GM19467 (cell line): Measurements from ENCODE around the gene EMC8.

ENCODE experiments used
- ATAC-seq: cut with Tn5 transposase; IDR thresholded peaks from one replicate; pipeline ENCODE4 v1.9.1; 2021; ENCODE audit warnings: mild to moderate bottlenecking, moderate library complexity; ENCODE audit not compliant: unreplicated experiment

The EMC8 gene

GRCh38 chr16:85788819-85789218 is 10.5 kb downstream of the EMC8 start:
- ATAC-seq, result no peak

GRCh38 chr16:85785927-85786326 is 13.4 kb downstream of the EMC8 start:
- ATAC-seq, result no peak

GRCh38 chr16:85784813-85785212 is 14.5 kb downstream of the EMC8 start:
- ATAC-seq, result no peak

GRCh38 chr16:85783441-85783840 is 15.9 kb downstream of the EMC8 start:
- no peak for ATAC-seq

DNA sequence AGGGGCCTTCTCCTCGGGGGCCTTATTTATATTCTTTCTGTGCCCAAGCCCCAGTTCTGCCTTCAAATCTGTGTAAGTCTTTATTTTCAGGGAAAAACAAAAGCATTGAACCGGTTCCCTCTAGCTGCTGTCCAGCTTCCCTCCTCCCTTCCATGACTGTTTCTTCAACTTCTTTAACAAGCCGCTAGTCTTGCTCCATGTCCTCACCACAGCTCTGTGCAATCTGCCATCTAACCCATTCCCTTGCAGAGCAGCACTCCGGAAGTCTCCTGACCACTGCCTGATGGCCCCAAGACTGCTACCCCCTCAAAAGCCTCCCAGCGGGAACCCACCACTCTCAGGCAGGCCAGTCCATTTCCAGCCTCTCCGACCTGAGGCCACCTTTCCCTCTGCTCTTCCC is 16.9 kb downstream of the EMC8 start:
- no peak for ATAC-seq

DNA sequence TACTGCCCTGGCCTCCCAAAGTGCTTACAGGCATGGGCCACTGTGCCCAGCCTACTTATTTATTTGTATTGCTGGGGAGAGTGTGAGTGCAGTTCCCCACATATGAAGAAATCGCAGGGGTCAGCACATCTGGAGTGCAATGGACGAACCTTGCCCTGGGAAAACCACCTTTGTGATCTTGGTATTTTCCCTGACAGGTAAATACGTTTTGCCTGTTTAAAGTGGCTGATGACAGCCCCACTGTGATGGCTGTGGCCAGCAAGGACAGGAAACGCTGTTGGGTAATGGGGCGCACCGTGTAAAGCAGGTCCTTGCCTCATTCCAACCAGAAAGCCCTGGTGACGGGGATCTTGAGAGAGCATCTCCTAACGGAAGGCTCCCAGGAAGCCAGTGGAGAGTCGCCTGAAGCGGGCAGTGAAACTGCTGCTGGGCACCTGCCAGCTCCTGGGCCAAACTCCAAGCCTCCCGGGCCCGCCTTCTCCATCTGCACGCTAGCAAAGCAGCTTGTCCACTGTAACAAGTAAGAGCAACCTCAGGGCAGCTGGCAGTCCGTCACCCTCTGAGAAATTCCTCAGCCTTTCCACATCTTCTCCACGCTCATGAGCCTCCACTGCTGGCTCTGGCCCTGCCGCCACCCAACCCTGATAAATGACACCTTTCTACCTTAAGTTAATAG is 17.5 kb downstream of the EMC8 start:
- no peak for ATAC-seq

DNA sequence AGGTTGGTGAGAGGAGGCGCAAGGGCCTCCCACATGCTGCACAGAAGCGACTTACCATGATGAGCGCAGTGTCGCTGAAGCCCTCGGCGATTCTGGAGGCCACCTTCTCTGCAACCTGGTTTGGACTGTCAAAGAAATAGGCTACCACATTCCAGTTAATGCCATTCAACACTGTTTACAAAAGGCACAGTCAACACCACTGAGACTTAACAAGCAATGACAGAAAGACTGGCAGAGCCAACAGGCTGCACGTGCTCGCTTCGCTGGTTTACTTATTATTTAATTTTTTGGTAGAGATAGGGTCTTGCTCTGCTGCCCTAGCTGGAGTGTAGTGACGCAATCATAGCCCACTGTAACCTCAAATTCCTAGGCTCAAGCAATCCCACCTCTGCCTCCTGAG is 18.2 kb downstream of the EMC8 start:
- ATAC-seq, result no peak

GRCh38 chr16:85780281-85780680 is 19.1 kb downstream of the EMC8 start:
- ATAC-seq, result no peak

- ATAC-seq, result no peak
These were observed 20.5 kb downstream of the EMC8 start for GRCh38 chr16:85778873-85779272.

- no peak for ATAC-seq
These were observed 21.6 kb downstream of the EMC8 start for GRCh38 chr16:85777583-85778310.

DNA sequence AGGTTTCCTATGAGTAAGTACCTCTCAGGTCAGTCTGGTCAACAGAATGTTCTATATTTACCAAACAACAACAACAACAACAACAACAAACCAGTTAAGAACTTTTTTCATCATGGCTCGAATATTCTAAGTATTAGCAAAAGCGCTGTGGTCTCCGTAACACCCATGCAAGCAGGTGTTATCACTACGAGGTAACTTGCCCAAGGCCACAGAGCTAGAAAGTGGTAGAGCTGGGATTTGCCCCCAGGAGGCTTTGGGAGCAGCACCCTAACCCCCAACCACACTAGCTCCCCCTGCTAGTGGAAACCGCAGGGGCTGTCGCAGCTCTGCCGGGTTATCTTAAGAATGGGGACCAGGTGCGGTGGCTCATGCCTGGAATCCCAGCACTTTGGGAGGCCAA is 24.5 kb downstream of the EMC8 start:
- ATAC-seq, result no peak

- ATAC-seq, result no peak
These were observed 25.2 kb downstream of the EMC8 start for GRCh38 chr16:85774136-85774535.

DNA sequence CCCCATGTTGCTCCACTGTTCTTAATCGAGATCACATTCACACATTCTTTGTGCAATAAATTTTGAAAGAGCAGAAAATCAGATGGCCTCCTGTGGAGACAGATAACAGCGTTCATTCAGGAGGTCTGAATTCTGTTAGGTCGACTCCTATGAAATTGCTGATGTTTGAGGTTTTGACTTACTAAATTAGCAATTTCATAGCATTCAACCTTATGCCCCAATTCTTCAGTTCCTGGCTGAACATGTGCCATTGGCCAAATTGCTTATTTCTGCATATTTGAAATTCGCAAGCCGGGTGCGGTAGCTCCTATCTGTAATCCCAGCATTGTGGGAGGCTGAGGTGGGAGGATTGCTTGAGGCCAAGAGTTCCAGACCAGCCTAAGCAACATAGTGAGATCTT is 26.3 kb downstream of the EMC8 start:
- no peak for ATAC-seq

DNA sequence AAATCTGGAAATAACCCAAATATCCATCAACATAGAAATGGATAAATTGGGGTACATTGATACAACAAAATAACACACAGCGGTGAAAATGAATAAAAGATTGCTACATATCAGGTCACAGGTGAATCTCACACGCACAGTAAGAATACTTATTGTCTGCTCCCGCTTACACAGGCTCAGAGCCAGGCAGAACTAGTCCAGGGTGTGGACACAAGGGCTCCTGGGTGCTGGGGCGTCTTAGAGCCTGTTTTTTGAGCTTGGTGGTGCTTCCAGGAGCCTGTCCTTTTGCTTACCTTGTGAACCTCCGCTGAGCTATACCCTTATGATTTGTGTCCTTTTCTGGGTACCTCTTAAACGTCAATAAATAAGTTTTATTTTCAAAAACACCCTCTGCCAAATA is 28.6 kb downstream of the EMC8 start:
- no peak for ATAC-seq

- no peak for ATAC-seq
These were observed 31.1 kb downstream of the EMC8 start for GRCh38 chr16:85768199-85768598.

GRCh38 chr16:85767531-85767930 is 31.8 kb downstream of the EMC8 start:
- ATAC-seq, result no peak

GRCh38 chr16:85765767-85766166 is 33.6 kb downstream of the EMC8 start:
- ATAC-seq, result no peak

GRCh38 chr16:85765211-85765610 is 34.1 kb downstream of the EMC8 start:
- ATAC-seq, result no peak

- no peak for ATAC-seq
These were observed 35.7 kb downstream of the EMC8 start for GRCh38 chr16:85763616-85764015.

- no peak for ATAC-seq
These were observed 36.4 kb downstream of the EMC8 start for GRCh38 chr16:85762970-85763369.

- no peak for ATAC-seq
These were observed 37.5 kb downstream of the EMC8 start for GRCh38 chr16:85761861-85762260.

DNA sequence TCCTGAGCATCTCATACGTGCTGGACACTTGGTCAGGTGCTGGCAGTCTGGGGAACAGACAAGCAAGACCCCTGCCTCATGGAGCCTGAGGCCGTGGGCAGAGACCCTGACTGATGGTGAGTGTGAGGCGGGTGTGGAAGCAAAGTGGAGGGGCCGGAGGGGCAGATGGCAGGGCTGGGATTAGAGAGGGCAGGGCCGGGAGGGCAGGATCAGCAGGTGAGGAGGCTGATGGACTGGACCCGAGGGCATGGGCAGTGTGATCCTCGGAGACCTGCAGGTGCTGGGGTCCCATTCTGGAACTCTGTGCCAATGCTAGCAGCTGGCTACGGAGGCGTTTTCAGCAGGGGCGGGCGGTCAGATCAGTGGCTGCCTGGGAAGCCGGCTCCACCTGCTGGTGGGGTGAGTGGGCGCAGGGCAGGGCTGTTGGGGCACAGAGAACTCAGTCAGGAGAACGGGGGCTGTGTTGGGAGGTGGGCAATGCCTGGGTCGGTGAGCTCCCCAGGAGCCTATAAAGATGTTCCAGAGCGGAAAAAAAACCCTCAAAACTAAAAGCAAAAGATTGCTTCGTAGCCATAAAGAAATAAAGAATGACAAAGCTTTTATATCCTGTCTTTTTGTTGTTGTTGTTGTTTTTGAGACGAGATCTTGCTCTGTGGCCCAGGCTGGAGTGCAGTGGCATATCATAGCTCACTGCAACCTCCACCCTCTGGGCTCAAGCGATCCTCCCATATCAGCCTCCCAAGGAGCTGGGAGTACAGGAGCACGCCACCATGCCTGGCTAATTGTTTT is 39.5 kb downstream of the EMC8 start:
- no peak for ATAC-seq
